ENCODE measurements around the gene PDGFA. TPM values are rescaled to one million over a fixed set of nuclear protein-coding genes. Genes with fewer than 3 reads are reported as not detected.

The PDGFA gene
- total RNA-seq, 4 donors from 2014 or later, result 7.0 to 23.7 (median 8.8) TPM

DNA sequence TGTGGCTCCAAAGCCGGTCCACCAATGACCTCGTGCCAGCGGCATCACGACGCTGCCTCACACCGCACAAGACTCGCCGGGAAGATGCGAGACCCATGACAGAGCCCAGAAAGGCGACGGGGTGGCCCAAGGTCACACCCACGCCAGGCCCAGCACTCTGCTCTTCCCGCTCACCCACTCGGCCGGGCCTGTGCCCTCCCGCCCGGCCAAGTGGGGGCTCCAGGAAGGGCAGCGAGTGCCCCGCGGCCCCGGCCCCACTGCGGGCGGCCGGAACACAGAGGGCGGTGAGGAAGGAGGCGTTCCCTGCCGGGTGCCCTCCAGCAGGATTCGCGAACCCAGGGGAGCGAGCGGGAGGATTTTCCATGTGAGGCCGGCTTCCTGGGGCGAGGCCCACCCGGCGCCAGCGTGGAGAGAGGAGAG, 56.3 kb downstream of the PDGFA start:
- TF ChIP-seq, protein P1, sequence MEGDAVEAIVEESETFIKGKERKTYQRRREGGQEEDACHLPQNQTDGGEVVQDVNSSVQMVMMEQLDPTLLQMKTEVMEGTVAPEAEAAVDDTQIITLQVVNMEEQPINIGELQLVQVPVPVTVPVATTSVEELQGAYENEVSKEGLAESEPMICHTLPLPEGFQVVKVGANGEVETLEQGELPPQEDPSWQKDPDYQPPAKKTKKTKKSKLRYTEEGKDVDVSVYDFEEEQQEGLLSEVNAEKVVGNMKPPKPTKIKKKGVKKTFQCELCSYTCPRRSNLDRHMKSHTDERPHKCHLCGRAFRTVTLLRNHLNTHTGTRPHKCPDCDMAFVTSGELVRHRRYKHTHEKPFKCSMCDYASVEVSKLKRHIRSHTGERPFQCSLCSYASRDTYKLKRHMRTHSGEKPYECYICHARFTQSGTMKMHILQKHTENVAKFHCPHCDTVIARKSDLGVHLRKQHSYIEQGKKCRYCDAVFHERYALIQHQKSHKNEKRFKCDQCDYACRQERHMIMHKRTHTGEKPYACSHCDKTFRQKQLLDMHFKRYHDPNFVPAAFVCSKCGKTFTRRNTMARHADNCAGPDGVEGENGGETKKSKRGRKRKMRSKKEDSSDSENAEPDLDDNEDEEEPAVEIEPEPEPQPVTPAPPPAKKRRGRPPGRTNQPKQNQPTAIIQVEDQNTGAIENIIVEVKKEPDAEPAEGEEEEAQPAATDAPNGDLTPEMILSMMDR (IDR thresholded peaks at IDR 0.05), result no peak
- DNase-seq (ENCODE audit: low spot score) (no peak), ATAC-seq (ENCODE audit: low FRiP score) (no peak)

DNA sequence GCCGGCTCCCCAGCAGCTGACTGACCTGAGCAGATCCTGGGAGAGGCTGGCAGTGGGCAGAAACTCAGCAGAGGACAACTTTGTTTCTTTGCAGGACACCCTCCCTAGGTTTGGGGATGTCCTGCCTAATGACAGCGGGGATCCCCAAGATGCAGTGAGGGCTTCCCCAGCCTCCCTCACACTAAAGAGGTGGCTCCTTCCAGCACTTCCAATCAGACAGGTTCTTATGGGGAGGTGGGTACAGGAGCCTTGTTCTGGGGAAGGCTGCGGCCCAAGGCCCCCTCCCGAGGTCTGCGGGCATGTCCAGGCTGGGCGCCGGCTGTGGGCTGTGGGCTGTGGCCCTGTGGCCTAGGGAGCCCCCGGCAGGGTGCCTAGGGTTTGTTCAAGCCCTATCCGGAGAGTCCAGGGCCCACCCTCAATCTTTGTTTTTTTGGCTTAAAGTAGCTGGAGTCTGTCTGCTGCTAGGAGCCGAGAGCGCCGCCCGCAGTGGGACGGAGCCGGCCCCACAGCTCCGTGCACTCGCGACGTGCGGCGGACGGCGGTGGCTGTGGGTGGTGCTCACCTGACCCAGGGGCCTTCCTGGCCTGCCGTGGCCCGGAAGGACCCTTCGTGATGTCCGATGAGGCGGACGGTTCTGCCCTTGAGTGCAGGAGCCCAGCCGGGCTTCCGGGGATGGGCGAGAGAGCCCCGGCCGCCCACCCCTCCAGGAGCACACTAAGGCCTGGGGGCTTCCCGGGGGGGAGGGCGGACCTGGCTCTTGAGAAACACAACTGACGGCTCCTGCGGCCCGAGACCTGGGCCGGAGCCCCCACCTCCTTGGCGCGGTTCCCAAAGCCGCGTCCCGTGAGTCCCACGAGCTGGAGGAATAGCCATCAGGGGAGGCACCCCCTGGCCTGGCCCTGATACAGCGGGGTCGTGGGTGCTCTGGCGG, 57.2 kb downstream of the PDGFA start:
- TF ChIP-seq, protein P1 (IDR thresholded peaks at IDR 0.05), result no peak
- no peak for DNase-seq (ENCODE audit: low spot score)
- ATAC-seq (ENCODE audit: low FRiP score), result no peak

DNA sequence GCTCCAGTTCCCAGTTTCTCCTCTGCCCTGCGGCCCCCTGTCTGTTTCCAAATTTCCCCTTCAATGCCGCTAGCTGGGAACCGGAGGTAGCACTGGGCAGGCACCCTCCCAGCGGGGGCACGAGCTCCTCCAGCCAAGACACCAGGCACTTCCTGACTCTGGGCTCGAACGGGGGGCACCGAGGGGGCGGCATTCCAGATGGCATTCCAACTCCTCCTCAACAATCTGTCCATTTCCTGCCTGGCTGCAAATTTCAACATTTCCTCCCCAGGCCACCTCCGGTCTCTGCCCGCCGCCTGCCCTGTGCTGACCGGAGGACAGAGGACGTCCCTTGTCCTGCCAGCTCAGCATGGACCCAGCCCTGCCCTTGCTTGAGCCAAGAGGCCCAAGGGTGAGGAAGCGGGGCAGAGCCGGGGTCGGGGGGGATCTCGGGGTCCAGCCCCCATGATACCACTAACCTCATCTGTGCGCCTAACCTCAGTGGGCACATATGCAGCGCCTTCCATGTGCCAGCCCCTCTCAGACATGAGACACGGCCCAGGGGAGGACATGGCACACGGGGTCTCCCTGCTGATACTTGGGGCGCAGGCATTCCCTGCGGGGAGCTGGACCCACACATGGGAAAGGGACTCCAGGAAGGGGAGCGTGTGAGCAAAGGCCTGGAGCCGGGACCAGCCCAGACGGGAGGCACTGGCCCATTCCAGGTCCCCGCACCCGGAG, 58.0 kb downstream of the PDGFA start:
- DNase-seq (ENCODE audit: low spot score) (peak; percentile 13), ATAC-seq (ENCODE audit: low FRiP score) (no peak)
- TF ChIP-seq, protein P1 (IDR thresholded peaks at IDR 0.05), result no peak

DNA sequence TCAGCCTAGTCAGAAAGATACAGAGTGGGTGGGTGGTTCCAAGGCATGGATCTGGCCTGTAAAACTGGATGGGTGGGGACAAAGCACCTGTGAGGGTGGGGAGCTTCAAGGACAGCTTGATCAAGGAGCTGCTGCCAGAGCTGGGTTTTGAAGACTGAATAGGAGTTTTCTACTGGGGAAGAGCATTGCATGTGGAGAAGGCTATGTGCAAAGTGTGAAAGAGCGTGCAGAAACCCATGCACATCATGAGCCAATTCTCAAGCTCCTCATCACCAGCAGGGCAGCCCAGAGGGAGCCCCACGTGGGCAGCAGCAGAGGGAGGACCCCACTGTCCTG, 58.6 kb downstream of the PDGFA start:
- DNase-seq (ENCODE audit: low spot score) (peak; percentile 18), ATAC-seq (ENCODE audit: low FRiP score) (no peak)
- TF ChIP-seq, protein P1 (IDR thresholded peaks at IDR 0.05), result no peak

DNA sequence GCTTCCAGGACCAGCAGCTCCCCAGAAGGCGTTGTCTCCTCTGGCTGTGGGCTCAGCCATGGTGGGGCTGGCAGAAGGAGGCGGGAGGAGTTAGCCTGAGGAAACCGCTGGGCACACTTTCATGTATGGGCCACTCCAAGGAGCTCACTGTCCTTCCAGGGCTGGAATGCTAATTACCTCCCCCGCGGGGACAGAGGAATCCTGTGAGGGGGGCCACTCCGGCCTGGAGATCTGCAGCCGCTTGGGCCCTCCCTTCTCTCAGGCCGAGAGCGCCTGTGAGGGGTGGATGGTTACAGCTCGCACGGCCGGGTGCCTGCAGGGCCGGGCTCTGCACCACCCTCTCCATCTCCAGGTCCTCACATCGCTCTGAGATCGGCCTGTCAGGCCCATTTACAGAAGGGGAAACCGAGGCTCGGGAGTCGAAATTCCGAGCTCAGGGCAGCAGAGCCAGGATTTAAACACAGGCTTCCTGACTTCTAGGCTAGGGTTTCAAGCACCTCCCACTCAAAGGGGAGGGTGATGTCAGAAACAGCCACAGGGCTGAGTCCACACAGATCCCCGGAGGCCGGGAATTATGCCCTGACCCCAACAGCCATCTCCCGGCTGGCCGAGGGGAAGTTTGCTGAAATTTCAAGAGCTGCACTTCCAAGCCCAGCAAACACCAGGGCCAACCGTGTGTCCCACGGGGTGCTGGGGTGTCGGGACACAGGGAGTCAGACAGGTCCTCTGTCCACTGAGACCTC, 59.1 kb downstream of the PDGFA start:
- TF ChIP-seq, protein P1 (IDR thresholded peaks at IDR 0.05), result no peak
- ATAC-seq (ENCODE audit: low FRiP score) (peak; percentile 35), DNase-seq (ENCODE audit: low spot score) (peak; percentile 12)

DNA sequence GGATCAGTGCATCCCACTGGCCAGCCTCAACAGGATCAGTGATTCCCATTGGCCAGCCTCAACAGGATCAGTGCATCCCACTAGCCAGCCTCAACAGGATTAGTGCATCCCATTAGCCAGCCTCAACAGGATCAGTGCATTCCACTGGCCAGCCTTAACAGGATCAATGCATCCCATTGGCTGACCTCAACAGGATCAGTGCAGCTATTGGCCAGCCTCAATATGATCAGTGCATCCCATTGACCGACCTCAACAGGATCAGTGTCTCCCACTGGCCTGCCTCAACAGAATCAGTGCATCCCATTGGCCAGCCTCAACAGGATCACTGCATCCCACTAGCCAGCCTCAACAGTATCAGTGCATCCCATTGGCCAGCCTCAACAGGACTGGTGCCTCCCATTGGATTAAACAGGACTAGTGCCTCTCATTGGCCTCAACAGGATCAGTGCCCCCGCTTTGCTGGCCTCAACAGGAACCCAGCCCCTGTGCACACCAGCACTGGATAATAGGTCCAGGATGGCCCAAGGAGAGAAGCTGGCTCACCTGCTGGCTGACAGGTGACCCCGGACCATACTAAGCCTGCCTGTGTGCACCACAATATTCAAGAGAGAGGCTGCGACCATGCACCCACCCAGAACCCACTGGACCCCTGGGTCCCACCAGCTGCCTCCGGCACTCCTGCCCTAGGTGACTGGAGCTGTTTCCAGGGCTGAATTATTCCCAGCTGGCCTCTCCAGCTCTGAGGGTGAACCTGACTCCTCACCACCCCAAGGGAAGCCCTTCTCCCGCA, 59.9 kb downstream of the PDGFA start:
- DNase-seq (ENCODE audit: low spot score) (peak; percentile 13), ATAC-seq (ENCODE audit: low FRiP score) (peak; percentile 13)
- TF ChIP-seq, protein P1 (IDR thresholded peaks at IDR 0.05), result no peak
